Measurements from ENCODE around the gene RIPOR2.

GRCh38 chr6:24923885-24924401 is 11.8 kb downstream of the RIPOR2 start:
- TF ChIP-seq, protein P1, sequence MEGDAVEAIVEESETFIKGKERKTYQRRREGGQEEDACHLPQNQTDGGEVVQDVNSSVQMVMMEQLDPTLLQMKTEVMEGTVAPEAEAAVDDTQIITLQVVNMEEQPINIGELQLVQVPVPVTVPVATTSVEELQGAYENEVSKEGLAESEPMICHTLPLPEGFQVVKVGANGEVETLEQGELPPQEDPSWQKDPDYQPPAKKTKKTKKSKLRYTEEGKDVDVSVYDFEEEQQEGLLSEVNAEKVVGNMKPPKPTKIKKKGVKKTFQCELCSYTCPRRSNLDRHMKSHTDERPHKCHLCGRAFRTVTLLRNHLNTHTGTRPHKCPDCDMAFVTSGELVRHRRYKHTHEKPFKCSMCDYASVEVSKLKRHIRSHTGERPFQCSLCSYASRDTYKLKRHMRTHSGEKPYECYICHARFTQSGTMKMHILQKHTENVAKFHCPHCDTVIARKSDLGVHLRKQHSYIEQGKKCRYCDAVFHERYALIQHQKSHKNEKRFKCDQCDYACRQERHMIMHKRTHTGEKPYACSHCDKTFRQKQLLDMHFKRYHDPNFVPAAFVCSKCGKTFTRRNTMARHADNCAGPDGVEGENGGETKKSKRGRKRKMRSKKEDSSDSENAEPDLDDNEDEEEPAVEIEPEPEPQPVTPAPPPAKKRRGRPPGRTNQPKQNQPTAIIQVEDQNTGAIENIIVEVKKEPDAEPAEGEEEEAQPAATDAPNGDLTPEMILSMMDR (IDR thresholded peaks at IDR 0.05) = no peak
- no peak for TF ChIP-seq POLR2AphosphoS5 (IDR thresholded peaks at IDR 0.05; ENCODE audit: insufficient read depth in 1 of 2, low read depth in 1 of 2)
